Caco-2 (cell line): ENCODE results near the gene NUP37. TPM values are rescaled to one million over a fixed set of nuclear protein-coding genes. Genes with fewer than 3 reads are reported as not detected.

Source experiments
- BruUV-seq: library from RNA; stranded (reverse); fragments of 400-500 nt; replicated peaks from 2 replicates; lab custom pipeline; 2021; lab: Mats Ljungman, UMichigan
- CTCF ChIA-PET: fragments of 300-600 bp; sonication (Branson Sonifier 250); formaldehyde crosslinking; loops from one replicate; lab custom pipeline; 2022; ENCODE audit warnings: antibody characterized with exemption; lab: Charles Lee
- POLR2A ChIA-PET: fragments of 300-600 bp; sonication (Branson Sonifier 250); formaldehyde crosslinking; loops from one replicate; lab custom pipeline; 2022; ENCODE audit warnings: antibody characterized with exemption; lab: Charles Lee
- DNase-seq, 2 experiments: peaks; one replicate each; pipeline versions ENCODE4 v3.0.0 to v3.0.0-alpha.2; 2020 to 2022
- H3K27me3 ChIP-seq: replicated peaks from 2 replicates; pipeline ENCODE4 v1.6.0; 2011; ENCODE audit warnings: low read length; ENCODE audit not compliant: control insufficient read depth, insufficient read depth
- H3K36me3 ChIP-seq: 2 replicates; pipeline ENCODE4 v1.5.1; 2011; ENCODE audit warnings: low read length; ENCODE audit not compliant: control insufficient read depth, insufficient read depth
- H3K4me1 ChIP-seq: fragments of 250-450 bp; sonication (Bioruptor Pico); 2 replicates; pipeline ENCODE4 v1.5.1; 2020; ENCODE audit warnings: mild to moderate bottlenecking
- H3K4me3 ChIP-seq: 2 replicates; pipeline ENCODE4 v1.5.1; 2011; ENCODE audit warnings: low read depth, mild to moderate bottlenecking, control low read depth, low read length
- H3K9me3 ChIP-seq: fragments of 250-450 bp; sonication (Bioruptor Pico); 2 replicates; pipeline ENCODE4 v1.5.1; 2020; ENCODE audit warnings: mild to moderate bottlenecking, moderate library complexity
- H3K27ac Mint-ChIP-seq: one replicate; pipeline ENCODE4 v1.8.0; 2022; ENCODE audit warnings: mixed read lengths; ENCODE audit not compliant: unreplicated experiment
- H3K27me3 Mint-ChIP-seq: one replicate; pipeline ENCODE4 v1.8.0; 2022; ENCODE audit warnings: mixed read lengths; ENCODE audit not compliant: insufficient read depth, unreplicated experiment
- H3K36me3 Mint-ChIP-seq: one replicate; pipeline ENCODE4 v1.8.0; 2022; ENCODE audit warnings: mild to moderate bottlenecking, mixed read lengths; ENCODE audit not compliant: insufficient read depth, unreplicated experiment
- H3K4me1 Mint-ChIP-seq: one replicate; pipeline ENCODE4 v1.8.0; 2022; ENCODE audit warnings: low read depth, mixed read lengths; ENCODE audit not compliant: unreplicated experiment
- H3K4me3 Mint-ChIP-seq: one replicate; pipeline ENCODE4 v1.8.0; 2022; ENCODE audit warnings: mild to moderate bottlenecking, moderate library complexity, mixed read lengths; ENCODE audit not compliant: unreplicated experiment
- H3K9me3 Mint-ChIP-seq: one replicate; pipeline ENCODE4 v1.8.0; 2022; ENCODE audit warnings: mixed read lengths; ENCODE audit not compliant: unreplicated experiment
- CTCF ChIP-seq, 2 experiments: fragments of 200-600 bp in 1 of 2; IDR thresholded peaks; 1 replicate in 1 of 2; 2 replicates in 1 of 2; pipeline versions ENCODE4 v1.5.1 to v1.8.0; 2011 to 2022; ENCODE audit warnings: antibody characterized with exemption in 1 of 2, control low read depth in 1 of 2, inconsistent platforms in 1 of 2, low read depth in 1 of 2, low read length in 1 of 2, mild to moderate bottlenecking in 1 of 2, moderate library complexity in 1 of 2; ENCODE audit not compliant: insufficient read depth in 1 of 2, severe bottlenecking in 1 of 2, unreplicated experiment in 1 of 2
- intact Hi-C: fragments of 100-400 bp; cut with micrococcal nuclease; formaldehyde crosslinking; loops from one replicate; pipeline ENCODE4 v1.10.0; 2022; ENCODE audit not compliant: unreplicated experiment
- total RNA-seq: library from RNA; stranded (reverse); gene quantifications from 2 replicates; pipeline ENCODE4 v1.2.3, GENCODE V29; 2022

Gene NUP37
- total RNA-seq, 1 experiment from 2014 or later: 87.4 TPM

- CTCF ChIA-PET: no interaction called here
- intact Hi-C loops: no loop called here
- Mint-ChIP-seq H3K36me3 (peaks cover 76% of the 10 kb centered on the region), H3K27me3 (no peaks in the 10 kb centered on the region), H3K4me1 (no peaks in the 10 kb centered on the region), H3K4me3 (no peak overlapping the region), H3K27ac (no peak overlapping the region), H3K9me3 (peaks cover 10% of the 10 kb centered on the region)
- TF ChIP-seq CTCF (IDR thresholded peaks at IDR 0.05; ENCODE audit: insufficient read depth in 1 of 2, low read depth in 1 of 2, low read length in 1 of 2, severe bottlenecking in 1 of 2, unreplicated experiment in 1 of 2): no peak
- no peaks in the 10 kb centered on the region for H3K27me3 ChIP-seq
- H3K4me1 ChIP-seq: no peaks in the 10 kb centered on the region
- no TSS peak for BruUV-seq
- POLR2A ChIA-PET: no interaction called here
- peaks cover 10% of the 10 kb centered on the region for H3K36me3 ChIP-seq
- no peak for DNase-seq
- H3K4me3 ChIP-seq: no peak overlapping the region
- H3K9me3 ChIP-seq: no peaks in the 10 kb centered on the region; the same call in none of the 2 replicates
These were observed 13.0 kb downstream of the NUP37 start for GRCh38 chr12:102106905-102107304.

GRCh38 chr12:102096855-102097254, 23.1 kb downstream of the NUP37 start:
- no peaks in the 10 kb centered on the region for H3K27me3 Mint-ChIP-seq
- no peaks in the 10 kb centered on the region for H3K9me3 Mint-ChIP-seq
- H3K9me3 ChIP-seq: no peaks in the 10 kb centered on the region
- TF ChIP-seq CTCF (IDR thresholded peaks at IDR 0.05; ENCODE audit: insufficient read depth in 1 of 2, low read depth in 1 of 2, low read length in 1 of 2, severe bottlenecking in 1 of 2, unreplicated experiment in 1 of 2): no peak
- ChIA-PET CTCF (no interaction called here), POLR2A (no interaction called here)
- no peaks in the 10 kb centered on the region for H3K4me1 ChIP-seq
- no peak for DNase-seq
- intact Hi-C loops: loop anchor here (5.0 kb wide), 1 partner anchor 645 kb away; no protein-coding TSS in a partner anchor
- no peak overlapping the region for H3K4me3 Mint-ChIP-seq
- no peaks in the 10 kb centered on the region for H3K4me1 Mint-ChIP-seq
- BruUV-seq: no TSS peak
- peaks cover 1% of the 10 kb centered on the region; the same call in 1 of the 2 replicates for H3K36me3 ChIP-seq
- no peaks in the 10 kb centered on the region for H3K27me3 ChIP-seq
- H3K27ac Mint-ChIP-seq: no peak overlapping the region
- no peak overlapping the region for H3K4me3 ChIP-seq
- H3K36me3 Mint-ChIP-seq: peaks cover 19% of the 10 kb centered on the region

GRCh38 chr12:102095677-102096263, 24.1 kb downstream of the NUP37 start:
- no peaks in the 10 kb centered on the region for H3K9me3 Mint-ChIP-seq
- H3K36me3 Mint-ChIP-seq: peaks cover 19% of the 10 kb centered on the region
- peak in 1 of 2 experiments; percentile 12 for DNase-seq
- Histone ChIP-seq H3K36me3 (peaks cover 1% of the 10 kb centered on the region; the same call in 1 of the 2 replicates), H3K4me1 (no peaks in the 10 kb centered on the region), H3K27me3 (no peaks in the 10 kb centered on the region), H3K9me3 (no peaks in the 10 kb centered on the region), H3K4me3 (no peak overlapping the region)
- no TSS peak for BruUV-seq
- intact Hi-C loops: loop anchor here (1.0 to 5.0 kb wide), 3 partner anchors 155 to 674 kb away; no protein-coding TSS in a partner anchor
- H3K27me3 Mint-ChIP-seq: no peaks in the 10 kb centered on the region
- H3K4me3 Mint-ChIP-seq: no peak overlapping the region
- H3K4me1 Mint-ChIP-seq: no peaks in the 10 kb centered on the region
- no peak overlapping the region for H3K27ac Mint-ChIP-seq
- ChIA-PET POLR2A (no interaction called here), CTCF (interaction anchor here (0.5 kb wide), 1 partner anchor 225 kb away, joined by 3 read pairs; no protein-coding TSS in a partner anchor)
- TF ChIP-seq CTCF (IDR thresholded peaks at IDR 0.05; ENCODE audit: insufficient read depth in 1 of 2, low read depth in 1 of 2, low read length in 1 of 2, severe bottlenecking in 1 of 2, unreplicated experiment in 1 of 2): peak; percentile 44 to 50
